Activated gamma-delta T cell treated with anti-CD3 and anti-CD28 coated beads, Interleukin-2, amount 50 U/mL, for 16 hours (primary cell): ENCODE data around the gene DNM3.
"Not testable (repeated sequence)": the region's sequence is repeated elsewhere in the genome, so short reads cannot be mapped to it uniquely, and the experiment has no call there.

ENCODE experiments used
- DNase-seq: peaks from one replicate; pipeline ENCODE4 v3.0.0-alpha.2; 2020; ENCODE audit warnings: low read depth

DNM3 gene

GRCh38 chr1:172277989-172278388 lies 436.7 kb downstream of the DNM3 start:
- no peak for DNase-seq

DNA sequence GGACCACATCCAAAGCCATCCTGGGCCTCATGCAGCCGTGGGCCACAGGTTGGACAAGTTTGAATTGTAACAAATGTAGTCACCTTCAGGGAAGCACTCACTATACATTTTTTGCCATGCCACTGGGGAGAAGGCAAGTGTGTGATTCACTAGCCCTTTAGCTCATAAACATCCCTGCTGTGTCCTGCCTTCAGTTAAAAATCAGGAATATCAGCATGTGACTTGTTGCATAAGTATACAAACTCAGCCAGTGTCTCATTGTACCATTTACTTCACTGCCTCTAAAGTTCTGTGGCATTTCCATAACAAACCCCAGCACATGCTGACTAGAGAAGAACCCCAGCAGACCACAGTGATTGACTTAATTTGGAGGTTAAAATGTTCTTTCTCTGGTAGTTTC lies 437.2 kb downstream of the DNM3 start:
- no peak for DNase-seq

- DNase-seq, result no peak
Measured at GRCh38 chr1:172279939-172280636, 438.8 kb downstream of the DNM3 start.

DNA sequence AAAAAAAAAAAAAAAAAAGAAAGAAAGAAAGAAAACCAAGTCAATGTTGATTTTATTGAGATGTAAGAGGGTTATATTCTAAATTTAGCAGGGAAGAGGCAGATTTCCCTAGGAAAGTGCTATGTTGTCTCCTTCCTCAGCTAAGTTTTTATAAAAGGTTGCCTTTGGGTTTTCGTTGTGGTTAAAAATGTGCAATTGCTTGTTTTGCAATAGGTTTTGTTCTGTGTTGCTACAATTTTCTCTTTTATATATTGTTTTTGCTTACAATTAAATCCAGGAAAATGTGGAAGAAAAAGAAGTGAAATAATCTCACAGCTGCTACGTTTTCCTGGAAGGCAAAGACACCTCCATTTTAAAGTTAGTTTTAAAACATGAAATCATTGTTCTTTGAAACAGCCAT lies 442.5 kb downstream of the DNM3 start:
- no peak for DNase-seq

- no peak for DNase-seq
Measured at GRCh38 chr1:172286629-172287076, 445.4 kb downstream of the DNM3 start.

DNA sequence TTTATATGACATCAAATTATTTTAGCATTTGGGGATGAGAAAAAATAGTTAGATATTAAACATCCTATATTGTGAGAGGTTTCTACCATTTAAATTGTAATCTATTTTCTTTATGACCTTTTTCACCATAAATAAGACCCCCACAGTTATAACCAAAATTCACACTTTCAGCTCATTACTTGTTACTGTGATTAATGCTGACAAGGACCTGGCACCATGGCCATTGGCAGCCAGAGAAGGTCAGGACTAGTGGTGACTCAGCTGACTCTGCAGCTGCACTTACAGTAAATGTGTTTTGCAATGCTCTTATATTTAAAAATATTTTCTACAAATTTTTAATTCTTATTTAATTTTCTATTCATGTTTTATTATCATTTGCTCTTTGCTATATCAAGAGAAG lies 445.9 kb downstream of the DNM3 start:
- DNase-seq, result no peak

DNA sequence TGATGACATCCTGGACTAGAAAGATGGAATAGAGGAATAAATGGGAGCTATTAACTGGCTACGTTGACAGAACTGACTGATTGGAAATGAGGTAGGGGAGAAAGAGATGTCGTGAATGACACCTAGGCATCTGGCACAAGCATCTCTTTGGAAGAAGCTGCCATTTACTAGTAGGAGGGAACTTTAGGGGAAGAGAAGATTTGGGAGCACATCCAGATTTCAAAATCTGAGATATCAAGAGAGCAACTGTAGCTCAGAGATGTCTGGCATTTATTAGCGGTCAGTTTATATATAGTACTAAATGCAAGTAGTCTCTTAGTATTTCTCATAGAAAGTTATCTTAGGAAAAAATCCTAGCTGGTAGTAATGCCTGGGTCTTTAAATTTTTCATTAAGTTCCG lies 447.3 kb downstream of the DNM3 start:
- no peak for DNase-seq

DNA sequence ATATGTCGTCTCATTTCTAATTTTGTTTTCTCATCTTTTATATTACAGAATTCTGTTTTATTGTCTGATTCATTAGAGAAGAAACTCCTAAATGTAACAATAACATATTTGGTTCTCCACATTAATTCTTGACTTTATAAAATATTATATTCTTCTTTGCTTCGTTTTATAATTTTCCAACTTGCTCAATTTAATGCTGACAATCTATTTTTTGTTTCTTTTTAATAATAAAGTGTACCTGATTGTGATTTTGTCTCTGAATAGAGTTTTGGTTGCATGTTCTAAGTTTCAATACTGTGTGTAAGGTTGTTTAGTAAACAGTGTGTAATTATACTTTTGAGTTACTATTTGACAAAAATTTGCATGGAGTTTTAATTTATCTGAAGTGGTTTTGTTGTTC lies 448.1 kb downstream of the DNM3 start:
- no peak for DNase-seq

- no peak for DNase-seq
Measured at GRCh38 chr1:172292840-172293239, 451.5 kb downstream of the DNM3 start.

DNA sequence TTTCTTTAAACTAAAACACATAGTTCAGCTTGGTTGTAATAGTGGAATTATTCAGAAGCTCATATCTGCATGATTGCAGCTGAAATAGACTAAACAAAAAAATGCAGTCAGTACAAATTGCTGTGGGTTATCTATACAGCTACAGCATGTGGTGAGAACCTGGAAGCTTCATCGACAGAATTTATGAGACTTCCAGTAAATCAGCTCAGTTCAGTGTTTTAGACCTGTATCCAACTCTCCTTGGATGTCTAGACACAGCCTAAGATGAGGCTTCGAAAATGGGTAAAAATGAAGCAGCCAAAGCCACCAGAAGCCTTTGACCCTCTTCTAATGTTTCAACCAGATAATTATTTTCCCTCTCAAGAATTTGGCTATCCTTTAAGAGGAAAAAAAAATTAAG lies 452.1 kb downstream of the DNM3 start:
- DNase-seq, result no peak

- DNase-seq, result no peak
Measured at GRCh38 chr1:172298141-172298540, 456.8 kb downstream of the DNM3 start.

- no peak for DNase-seq
Measured at GRCh38 chr1:172298911-172299310, 457.6 kb downstream of the DNM3 start.

DNA sequence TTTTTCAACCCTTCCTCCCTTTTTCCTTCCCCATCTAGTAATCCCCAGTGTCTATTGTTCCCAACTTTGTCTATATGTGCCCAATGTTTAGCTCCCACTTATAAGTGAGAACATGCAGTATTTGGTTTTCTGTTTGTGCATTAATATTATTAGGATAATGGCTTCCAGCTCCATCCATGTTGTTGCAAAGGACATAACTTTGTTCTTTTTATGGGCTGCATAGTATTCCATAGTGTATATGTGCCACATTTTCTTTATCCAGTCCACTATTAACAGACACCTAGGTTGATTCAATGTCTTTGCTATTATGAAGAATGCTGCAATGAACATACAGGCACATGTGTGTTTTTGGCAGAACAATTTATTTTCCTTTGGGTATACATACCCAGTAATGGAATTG lies 458.2 kb downstream of the DNM3 start:
- no peak for DNase-seq

- not testable (repeated sequence) for DNase-seq
Measured at GRCh38 chr1:172307508-172307907, 466.2 kb downstream of the DNM3 start.

DNA sequence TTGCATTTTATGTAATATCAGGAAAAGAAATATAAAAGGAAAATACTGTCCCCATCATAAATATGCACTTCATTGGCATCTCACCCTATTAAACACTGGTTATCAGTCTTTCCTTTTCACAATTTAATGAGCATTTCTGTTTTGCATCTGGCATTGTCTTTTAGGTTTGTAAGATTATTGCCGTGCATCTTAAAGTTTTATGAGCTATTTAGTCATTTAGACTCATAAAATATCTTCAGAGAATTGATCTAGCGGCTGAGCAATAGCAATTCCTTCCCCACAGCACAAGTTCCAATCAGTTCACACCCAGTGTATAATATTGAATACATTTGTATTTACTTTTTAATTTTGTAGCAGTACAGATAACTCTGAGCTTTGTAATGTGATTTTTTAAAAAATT lies 466.8 kb downstream of the DNM3 start:
- no peak for DNase-seq

DNA sequence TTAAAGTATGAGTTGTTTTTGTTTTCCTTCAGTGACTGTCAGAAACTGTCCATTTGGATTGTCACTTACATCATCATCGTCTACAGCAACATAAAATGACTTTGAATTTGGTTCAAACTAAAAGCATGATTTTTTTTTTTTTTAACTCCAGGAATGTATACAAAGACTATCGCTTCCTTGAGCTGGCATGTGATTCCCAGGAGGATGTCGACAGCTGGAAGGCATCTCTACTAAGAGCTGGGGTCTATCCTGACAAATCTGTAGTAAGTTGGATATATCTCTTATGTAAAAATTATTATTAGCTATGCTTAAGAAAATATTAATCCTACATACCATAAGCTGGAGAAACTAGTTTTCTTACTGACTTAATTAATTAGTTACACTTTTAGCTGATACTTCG lies 467.3 kb downstream of the DNM3 start:
- no peak for DNase-seq

DNA sequence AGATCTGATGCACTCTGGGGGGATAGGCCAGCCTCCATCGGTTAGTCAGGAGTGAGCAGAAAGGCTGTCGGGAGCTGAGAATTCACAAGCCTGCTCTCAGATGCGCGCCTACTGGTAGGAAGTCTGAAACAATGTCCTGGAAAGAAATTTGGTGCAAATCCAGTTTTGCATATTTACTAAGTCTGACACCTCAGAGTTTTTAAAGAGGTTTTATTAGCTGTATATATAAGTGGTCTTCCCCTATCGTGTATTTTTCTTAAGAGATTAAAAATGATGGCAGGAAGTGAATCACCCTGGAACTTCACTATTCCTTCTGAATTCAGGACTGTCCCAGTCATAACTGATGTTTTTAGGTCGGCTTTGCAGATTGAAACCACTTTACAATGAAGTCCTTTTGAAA lies 479.4 kb downstream of the DNM3 start:
- no peak for DNase-seq

DNA sequence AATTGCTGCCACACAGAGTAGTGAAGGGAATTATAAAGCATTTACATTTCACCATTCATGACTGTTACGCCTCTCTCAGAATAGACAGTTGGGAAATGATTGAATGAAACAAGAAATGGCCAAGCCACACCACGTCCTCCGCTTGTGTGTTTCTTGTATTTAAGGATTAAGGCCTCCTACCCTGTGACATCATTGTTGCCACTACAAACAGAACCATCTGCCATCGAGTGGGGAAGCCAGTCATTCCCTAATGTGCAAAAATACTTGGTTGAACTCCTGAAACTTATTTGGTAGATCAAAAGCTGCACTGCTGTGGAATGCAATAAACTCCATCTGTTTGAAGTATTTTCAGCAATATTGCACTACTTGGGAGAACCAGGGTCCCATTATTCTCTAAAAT lies 480.2 kb downstream of the DNM3 start:
- DNase-seq, result no peak

DNA sequence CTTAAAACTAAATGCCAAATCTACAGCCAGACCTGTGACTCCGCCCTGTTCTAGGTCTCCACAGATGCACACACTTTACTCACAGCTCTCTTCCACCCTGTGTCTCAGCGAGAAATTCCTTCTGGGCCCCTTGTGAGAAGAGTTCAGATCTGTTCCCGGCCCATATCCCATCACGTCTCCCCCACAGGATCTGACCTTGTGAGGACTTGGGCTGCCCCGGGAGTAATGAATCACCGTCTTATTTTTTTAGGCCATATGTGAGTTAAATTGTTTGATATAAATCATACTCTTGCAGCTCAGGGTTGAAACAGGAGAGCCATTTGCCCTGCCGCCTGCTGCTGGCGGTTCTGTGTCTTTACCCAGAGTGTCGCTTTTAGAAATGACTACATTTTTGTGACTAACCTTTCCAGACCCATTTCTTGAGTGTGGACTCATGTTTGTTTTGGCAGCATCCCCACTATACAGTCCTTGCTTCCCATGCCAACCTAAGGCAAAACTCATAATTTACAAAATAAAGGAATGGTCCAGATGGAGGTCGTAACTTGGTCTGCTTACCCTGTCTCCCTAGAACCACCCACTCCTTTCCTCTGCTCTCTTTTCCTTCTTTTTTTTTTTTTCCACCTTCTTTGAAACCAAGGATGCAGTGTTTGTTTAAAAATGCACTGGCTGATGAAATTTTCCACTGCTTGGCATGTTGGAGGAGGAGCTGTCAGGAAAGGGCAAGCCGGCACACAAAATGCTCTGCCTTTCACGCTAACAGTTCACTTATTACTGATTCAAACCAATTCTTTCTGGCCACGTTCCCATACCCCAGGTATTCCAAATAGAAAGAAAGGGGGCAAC lies 481.1 kb downstream of the DNM3 start:
- no peak for DNase-seq

DNA sequence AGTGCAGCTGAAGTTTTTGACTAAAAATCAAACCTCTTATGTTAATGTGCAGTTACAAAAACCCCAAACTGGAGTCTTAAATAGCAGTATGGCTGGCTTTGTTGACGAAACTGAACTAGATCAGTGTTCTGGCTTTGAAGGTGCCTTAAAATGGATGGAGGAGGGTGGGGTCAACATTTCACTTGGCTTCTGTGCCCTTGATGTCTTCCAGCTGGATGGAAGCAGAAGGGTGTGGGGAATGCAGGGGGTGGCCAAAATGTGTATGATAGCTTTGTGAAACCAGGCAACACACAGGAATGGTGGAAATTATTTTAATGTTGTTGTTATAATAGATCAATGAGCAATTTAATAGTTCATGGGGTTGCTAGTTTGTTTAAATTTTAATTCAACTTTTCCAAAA lies 482.4 kb downstream of the DNM3 start:
- DNase-seq, result no peak

- DNase-seq, result no peak
Measured at GRCh38 chr1:172324086-172324485, 482.8 kb downstream of the DNM3 start.

DNA sequence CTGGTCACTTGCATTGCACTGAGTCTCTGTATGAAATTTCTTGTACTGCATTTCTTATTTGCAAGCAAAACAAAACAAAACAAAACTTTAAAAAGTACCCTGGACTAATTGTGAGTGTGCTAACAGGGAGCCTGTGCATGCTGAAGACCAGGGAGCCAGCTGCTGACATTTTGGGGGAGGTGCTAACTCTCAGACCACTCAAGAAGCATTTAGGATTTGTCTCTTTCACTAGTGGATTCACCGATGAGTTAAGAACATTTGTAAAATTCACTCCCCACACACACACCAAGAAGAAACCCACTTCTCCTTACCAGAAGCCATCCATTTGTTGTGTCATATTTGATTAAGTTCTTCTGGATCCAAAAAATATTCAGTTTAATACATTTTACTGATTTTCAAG lies 483.5 kb downstream of the DNM3 start:
- no peak for DNase-seq

GRCh38 chr1:172325531-172325930 lies 484.2 kb downstream of the DNM3 start:
- no peak for DNase-seq

GRCh38 chr1:172326136-172326535 lies 484.8 kb downstream of the DNM3 start:
- DNase-seq, result no peak
